Osteocyte (in vitro differentiated cells): Measurements from ENCODE around the gene CCL18. TPM values are rescaled to one million over a fixed set of nuclear protein-coding genes. Genes with fewer than 3 reads are reported as not detected.
"Not testable (repeated sequence)": the region's sequence is repeated elsewhere in the genome, so short reads cannot be mapped to it uniquely, and the experiment has no call there.

ENCODE experiments used
- DNase-seq: peaks from one replicate; pipeline ENCODE4 v3.0.0; 2021; ENCODE audit warnings: mixed read lengths; ENCODE audit not compliant: unreplicated experiment; ENCODE audit errors: extremely low spot score
- H3K27ac Mint-ChIP-seq: one replicate; pipeline ENCODE4 v1.8.0; 2021; ENCODE audit warnings: mild to moderate bottlenecking, mixed read lengths; ENCODE audit not compliant: unreplicated experiment
- H3K27me3 Mint-ChIP-seq: one replicate; pipeline ENCODE4 v1.8.0; 2021; ENCODE audit warnings: mixed read lengths; ENCODE audit not compliant: unreplicated experiment
- H3K36me3 Mint-ChIP-seq: one replicate; pipeline ENCODE4 v1.8.0; 2021; ENCODE audit warnings: mixed read lengths; ENCODE audit not compliant: unreplicated experiment
- H3K4me1 Mint-ChIP-seq: one replicate; pipeline ENCODE4 v1.8.0; 2021; ENCODE audit warnings: mixed read lengths; ENCODE audit not compliant: unreplicated experiment
- H3K4me3 Mint-ChIP-seq: one replicate; pipeline ENCODE4 v1.8.0; 2021; ENCODE audit warnings: mild to moderate bottlenecking, moderate library complexity, mixed read lengths; ENCODE audit not compliant: unreplicated experiment
- H3K9me3 Mint-ChIP-seq: one replicate; pipeline ENCODE4 v1.8.0; 2021; ENCODE audit warnings: mixed read lengths; ENCODE audit not compliant: unreplicated experiment
- total RNA-seq: library from RNA; stranded (reverse); gene quantifications from 2 replicates; pipeline ENCODE4 v1.2.1, GENCODE V29; 2021
- TF ChIP-seq, protein P1 (sequence below): fragments of 200-600 bp; sonication (generic); IDR thresholded peaks from 2 replicates; pipeline ENCODE4 v1.5.0; 2021; ENCODE audit warnings: antibody characterized with exemption, mild to moderate bottlenecking, moderate library complexity

The CCL18 gene
- total RNA-seq, 1 donor from 2014 or later: not detected

DNA sequence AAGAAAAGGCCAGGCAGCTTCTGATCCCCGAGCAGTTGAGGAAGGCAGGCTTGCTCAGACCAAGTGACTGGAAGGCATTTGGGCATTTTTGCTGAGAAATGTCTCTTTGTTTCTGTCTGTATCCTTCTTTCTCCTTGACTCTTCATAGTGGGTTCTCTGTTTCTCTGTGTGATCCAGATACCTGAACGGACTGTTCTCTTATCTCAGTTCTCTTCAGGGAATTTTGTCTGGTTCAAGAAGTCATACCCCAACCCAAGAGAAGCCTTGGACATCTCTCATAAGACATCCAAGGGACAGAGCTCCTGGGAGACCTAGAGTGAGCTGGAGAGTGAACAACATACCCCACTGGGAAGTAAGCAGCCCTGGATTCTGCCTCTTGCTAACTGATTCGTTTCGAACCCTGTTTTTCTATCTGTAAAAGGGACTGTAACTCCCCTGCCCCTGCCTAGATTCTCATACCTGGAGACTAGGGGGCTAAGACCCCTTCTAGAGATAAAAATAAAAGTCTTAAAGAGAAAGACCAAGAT, 25.3 kb downstream of the CCL18 start:
- Mint-ChIP-seq H3K9me3 (no peaks in the 10 kb centered on the region), H3K27ac (no peak overlapping the region), H3K4me3 (no peak overlapping the region), H3K36me3 (no peaks in the 10 kb centered on the region), H3K4me1 (no peaks in the 10 kb centered on the region), H3K27me3 (peaks cover 11% of the 10 kb centered on the region)
- TF ChIP-seq, protein P1, sequence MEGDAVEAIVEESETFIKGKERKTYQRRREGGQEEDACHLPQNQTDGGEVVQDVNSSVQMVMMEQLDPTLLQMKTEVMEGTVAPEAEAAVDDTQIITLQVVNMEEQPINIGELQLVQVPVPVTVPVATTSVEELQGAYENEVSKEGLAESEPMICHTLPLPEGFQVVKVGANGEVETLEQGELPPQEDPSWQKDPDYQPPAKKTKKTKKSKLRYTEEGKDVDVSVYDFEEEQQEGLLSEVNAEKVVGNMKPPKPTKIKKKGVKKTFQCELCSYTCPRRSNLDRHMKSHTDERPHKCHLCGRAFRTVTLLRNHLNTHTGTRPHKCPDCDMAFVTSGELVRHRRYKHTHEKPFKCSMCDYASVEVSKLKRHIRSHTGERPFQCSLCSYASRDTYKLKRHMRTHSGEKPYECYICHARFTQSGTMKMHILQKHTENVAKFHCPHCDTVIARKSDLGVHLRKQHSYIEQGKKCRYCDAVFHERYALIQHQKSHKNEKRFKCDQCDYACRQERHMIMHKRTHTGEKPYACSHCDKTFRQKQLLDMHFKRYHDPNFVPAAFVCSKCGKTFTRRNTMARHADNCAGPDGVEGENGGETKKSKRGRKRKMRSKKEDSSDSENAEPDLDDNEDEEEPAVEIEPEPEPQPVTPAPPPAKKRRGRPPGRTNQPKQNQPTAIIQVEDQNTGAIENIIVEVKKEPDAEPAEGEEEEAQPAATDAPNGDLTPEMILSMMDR: no peak
- DNase-seq: no peak

DNA sequence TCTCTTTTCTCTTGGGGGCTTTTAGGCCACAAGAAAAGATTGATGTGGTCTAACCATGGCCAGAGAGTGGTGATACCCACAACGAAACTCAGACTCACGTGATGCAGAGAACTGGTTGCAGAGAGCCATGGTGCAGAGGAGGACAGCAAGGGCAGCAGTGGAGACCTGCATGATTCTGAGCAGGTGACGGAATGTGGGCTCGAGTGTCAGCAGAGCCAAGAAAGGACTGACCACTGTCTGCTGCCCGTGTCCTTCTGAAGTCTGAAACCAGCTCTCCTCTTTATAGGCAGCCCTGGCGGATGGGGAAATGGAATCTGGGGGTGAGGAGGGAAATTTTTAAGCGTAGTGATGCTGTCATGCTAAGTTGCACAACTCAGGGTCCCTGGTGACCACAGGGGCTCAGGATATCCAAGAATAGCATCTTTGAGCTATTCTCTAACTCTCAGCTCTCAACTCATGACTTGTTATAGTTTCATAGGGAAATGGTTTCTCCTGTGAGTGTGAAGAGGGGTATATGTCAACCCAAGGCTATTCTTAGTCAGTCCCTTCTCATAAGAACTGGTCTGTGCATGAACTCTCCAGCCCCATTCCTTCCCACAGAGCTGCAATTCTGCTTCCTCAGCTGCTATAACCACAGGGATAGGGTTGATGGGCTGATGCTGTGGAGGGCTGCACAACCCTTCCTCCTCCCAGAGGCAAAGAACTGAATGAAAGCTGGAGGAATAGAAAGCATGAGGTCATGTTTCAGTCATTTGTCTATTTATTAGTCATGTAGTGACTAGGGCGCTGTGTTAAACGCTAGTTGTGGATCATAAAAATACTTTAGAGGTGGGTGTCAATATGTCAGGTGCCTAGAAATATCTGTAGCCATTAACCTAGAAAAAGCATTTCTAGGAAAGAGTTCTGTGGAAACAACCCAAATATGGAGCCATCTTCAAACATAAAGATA, 26.1 kb downstream of the CCL18 start, which contains the start of gene CCL3:
Gene CCL3 (minus strand): TSS at position 256 of the 949 bp plus-strand sequence. CDS start 85 bp downstream, at position 171.
- no peak for DNase-seq
- Mint-ChIP-seq H3K9me3 (no peaks in the 10 kb centered on the region), H3K4me3 (no peak within 1 kb of the TSS), H3K36me3 (no peaks in the 10 kb centered on the region), H3K27me3 (peaks cover 11% of the 10 kb centered on the region), H3K4me1 (no peaks in the 10 kb centered on the region), H3K27ac (no peak within 1 kb of the TSS)
- TF ChIP-seq, protein P1: no peak

DNA sequence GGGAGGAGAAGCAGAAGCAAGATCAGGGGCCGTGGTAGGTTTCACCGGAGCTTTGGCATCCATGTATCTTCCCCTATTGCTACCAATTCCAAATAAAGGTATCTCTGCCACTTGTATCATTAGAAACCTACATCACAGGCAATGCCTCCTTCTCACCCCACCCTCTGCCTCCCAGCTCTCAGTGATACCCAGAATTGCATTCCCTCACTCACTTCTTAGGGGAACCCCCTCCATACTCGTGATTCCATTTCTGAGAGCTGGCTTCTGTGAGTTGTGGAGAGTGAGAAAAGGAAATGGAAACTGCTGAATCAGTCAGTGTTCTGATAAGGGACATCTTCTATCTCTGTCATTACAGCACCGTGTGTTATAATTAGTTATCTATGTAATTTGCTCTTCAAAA, 28.2 kb downstream of the CCL18 start:
- no peak for DNase-seq
- peaks cover 11% of the 10 kb centered on the region for H3K27me3 Mint-ChIP-seq
- no peaks in the 10 kb centered on the region for H3K9me3 Mint-ChIP-seq
- H3K4me1 Mint-ChIP-seq: no peaks in the 10 kb centered on the region
- no peak overlapping the region for H3K4me3 Mint-ChIP-seq
- TF ChIP-seq, protein P1: no peak
- H3K27ac Mint-ChIP-seq: no peak overlapping the region
- no peaks in the 10 kb centered on the region for H3K36me3 Mint-ChIP-seq

DNA sequence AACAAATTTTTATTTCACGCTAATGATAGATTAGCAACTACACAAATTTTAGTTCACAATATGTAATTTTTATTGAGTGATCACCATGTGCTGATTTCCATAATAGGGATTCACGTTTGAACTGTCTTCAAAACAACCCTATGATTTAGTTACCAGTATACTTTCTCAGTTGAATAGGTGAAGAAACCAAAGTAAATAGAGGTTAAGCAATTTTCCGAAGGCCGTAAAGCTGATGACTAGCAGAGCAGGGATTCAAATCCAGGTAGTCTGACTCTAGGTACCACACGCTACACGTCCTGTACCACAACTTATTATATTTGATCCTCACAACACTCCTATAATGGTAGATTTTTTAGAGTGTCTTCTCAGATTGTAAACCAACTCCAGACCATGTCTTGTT, 28.6 kb downstream of the CCL18 start:
- DNase-seq, H3K36me3 Mint-ChIP-seq, H3K9me3 Mint-ChIP-seq, H3K4me1 Mint-ChIP-seq, H3K4me3 Mint-ChIP-seq, H3K27ac Mint-ChIP-seq: not testable (repeated sequence)
- H3K27me3 Mint-ChIP-seq: peaks cover 11% of the 10 kb centered on the region

DNA sequence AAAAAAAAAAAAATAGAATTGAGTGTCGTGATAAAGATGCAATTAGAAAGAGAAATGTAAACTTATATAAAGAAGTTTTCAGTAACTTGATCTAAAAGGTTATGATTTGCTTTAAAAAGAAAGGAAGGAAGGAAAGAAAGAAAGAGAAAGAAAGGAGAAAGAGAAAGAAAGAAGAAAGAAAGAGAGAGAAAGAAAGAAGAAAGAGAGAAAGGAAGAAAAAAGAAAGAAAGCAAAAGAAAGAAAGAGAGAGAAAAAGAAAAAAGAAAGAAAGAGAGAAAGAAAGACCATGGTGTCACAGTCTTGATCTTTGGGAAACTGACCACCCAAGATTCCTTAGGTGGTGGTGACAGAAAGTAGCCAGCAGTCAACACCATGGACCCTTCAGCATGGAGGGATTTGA, 30.2 kb downstream of the CCL18 start:
- peaks cover 7% of the 10 kb centered on the region for H3K27me3 Mint-ChIP-seq
- H3K9me3 Mint-ChIP-seq: no peaks in the 10 kb centered on the region
- H3K4me1 Mint-ChIP-seq: no peaks in the 10 kb centered on the region
- no peak overlapping the region for H3K27ac Mint-ChIP-seq
- TF ChIP-seq, protein P1: no peak
- no peak overlapping the region for H3K4me3 Mint-ChIP-seq
- no peak for DNase-seq
- no peaks in the 10 kb centered on the region for H3K36me3 Mint-ChIP-seq
